Thyroid gland (tissue), 4 donors: ENCODE data around the gene GPSM3. TPM values are rescaled to one million over a fixed set of nuclear protein-coding genes. Genes with fewer than 3 reads are reported as not detected.
A peak's percentile ranks its signal among the peaks of the same experiment; 100 is the strongest.

Source experiments
- DNase-seq, 2 donors: peaks; one replicate each; pipeline ENCODE4 v3.0.0-alpha.2; 2019
- H3K27ac ChIP-seq, 3 donors: fragments of 200-600 bp; sonication (generic); 1 replicate in 2 of 3; 2 replicates in 1 of 3; pipeline ENCODE4 v1.5.1; 2016 to 2019; ENCODE audit warnings: mild to moderate bottlenecking in 1 of 3, moderate library complexity in 1 of 3
- H3K27me3 ChIP-seq: fragments of 200-600 bp; sonication (generic); one replicate; pipeline ENCODE4 v1.5.1; 2019
- H3K36me3 ChIP-seq, 2 donors: fragments of 200-600 bp; sonication (generic); one replicate each; pipeline ENCODE4 v1.5.1; 2016 to 2019
- H3K4me1 ChIP-seq, 2 donors: fragments of 200-600 bp; sonication (generic); one replicate each; pipeline ENCODE4 v1.5.1; 2017 to 2019
- H3K4me3 ChIP-seq, 3 donors: fragments of 200-600 bp; sonication (generic); replicated peaks in 1 of 3; 1 replicate in 2 of 3; 2 replicates in 1 of 3; pipeline ENCODE4 v1.5.1; 2016; ENCODE audit warnings: mild to moderate bottlenecking in 1 of 3
- H3K9me3 ChIP-seq: fragments of 200-600 bp; sonication (generic); one replicate; pipeline ENCODE4 v1.5.1; 2017
- POLR2A ChIP-seq, 2 donors: fragments of 450-650 bp; IDR thresholded peaks; one replicate each; pipeline ENCODE4 v1.6.1; 2017; ENCODE audit warnings: antibody characterized with exemption in 2 of 2, mild to moderate bottlenecking in 2 of 2, moderate library complexity in 1 of 2
- WGBS, 2 donors: methylation state at CpG; one replicate each; pipeline ENCODE4 v1.1.5; 2017; 5-methylcytosine and 5-hydroxymethylcytosine counted together
- intact Hi-C: fragments of 100-400 bp; cut with DNase I; formaldehyde crosslinking; loops from one replicate; pipeline ENCODE4 v1.15.1; 2023
- total RNA-seq, 4 donors: library from RNA; depleted of rRNA; stranded (reverse); fragments of >200 nt; gene quantifications; one replicate each; pipeline ENCODE4 v1.2.3, GENCODE V29; 2016
- TF ChIP-seq, protein P1 (sequence below), 6 experiments: fragments of 200-600 bp in 3 of 6; fragments of 450-650 bp in 3 of 6; sonication (generic) in 3 of 6; IDR thresholded peaks; one replicate each; pipeline ENCODE4 v1.5.1; 2016 to 2019; ENCODE audit warnings: antibody characterized with exemption in 6 of 6, mild to moderate bottlenecking in 2 of 6, inconsistent platforms in 1 of 6, moderate library complexity in 1 of 6

The GPSM3 gene
- total RNA-seq, 4 donors from 2014 or later: 4.2 to 6.5 (median 5.5) TPM

DNA sequence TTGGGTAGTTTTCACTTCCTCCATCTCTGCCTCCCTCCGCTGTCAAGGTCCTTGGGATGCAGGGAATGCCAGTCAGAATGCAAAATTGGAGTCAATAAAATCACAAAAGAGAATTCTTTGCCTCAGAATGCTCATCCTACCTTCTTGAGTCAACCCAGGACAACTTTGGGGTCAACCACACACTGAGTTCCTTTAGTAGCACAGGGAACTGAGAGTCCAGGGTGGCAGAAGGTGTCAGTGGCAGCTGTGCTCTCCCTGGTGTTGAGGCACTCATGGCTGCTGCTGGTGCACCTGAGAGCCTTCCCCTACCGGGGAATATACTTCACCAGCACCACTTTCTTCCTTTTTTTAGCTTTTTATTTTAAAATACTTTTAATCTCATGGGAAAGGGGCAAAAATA, 32.3 kb upstream of the GPSM3 start:
- no peaks in the 10 kb centered on the region for H3K27me3 ChIP-seq
- 55 to 87% methylated on average over 2 of the region's 2 CpGs for WGBS, 2 donors
- TF ChIP-seq, protein P1, sequence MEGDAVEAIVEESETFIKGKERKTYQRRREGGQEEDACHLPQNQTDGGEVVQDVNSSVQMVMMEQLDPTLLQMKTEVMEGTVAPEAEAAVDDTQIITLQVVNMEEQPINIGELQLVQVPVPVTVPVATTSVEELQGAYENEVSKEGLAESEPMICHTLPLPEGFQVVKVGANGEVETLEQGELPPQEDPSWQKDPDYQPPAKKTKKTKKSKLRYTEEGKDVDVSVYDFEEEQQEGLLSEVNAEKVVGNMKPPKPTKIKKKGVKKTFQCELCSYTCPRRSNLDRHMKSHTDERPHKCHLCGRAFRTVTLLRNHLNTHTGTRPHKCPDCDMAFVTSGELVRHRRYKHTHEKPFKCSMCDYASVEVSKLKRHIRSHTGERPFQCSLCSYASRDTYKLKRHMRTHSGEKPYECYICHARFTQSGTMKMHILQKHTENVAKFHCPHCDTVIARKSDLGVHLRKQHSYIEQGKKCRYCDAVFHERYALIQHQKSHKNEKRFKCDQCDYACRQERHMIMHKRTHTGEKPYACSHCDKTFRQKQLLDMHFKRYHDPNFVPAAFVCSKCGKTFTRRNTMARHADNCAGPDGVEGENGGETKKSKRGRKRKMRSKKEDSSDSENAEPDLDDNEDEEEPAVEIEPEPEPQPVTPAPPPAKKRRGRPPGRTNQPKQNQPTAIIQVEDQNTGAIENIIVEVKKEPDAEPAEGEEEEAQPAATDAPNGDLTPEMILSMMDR (IDR thresholded peaks at IDR 0.05): no peak
- TF ChIP-seq POLR2A (IDR thresholded peaks at IDR 0.05): no peak
- H3K4me1 ChIP-seq: no peaks in the 10 kb centered on the region
- intact Hi-C loops: no loop called here
- H3K9me3 ChIP-seq: no peaks in the 10 kb centered on the region
- H3K27ac ChIP-seq: no peak overlapping the region
- no peak overlapping the region for H3K4me3 ChIP-seq
- no peaks in the 10 kb centered on the region for H3K36me3 ChIP-seq
- DNase-seq: no peak

DNA sequence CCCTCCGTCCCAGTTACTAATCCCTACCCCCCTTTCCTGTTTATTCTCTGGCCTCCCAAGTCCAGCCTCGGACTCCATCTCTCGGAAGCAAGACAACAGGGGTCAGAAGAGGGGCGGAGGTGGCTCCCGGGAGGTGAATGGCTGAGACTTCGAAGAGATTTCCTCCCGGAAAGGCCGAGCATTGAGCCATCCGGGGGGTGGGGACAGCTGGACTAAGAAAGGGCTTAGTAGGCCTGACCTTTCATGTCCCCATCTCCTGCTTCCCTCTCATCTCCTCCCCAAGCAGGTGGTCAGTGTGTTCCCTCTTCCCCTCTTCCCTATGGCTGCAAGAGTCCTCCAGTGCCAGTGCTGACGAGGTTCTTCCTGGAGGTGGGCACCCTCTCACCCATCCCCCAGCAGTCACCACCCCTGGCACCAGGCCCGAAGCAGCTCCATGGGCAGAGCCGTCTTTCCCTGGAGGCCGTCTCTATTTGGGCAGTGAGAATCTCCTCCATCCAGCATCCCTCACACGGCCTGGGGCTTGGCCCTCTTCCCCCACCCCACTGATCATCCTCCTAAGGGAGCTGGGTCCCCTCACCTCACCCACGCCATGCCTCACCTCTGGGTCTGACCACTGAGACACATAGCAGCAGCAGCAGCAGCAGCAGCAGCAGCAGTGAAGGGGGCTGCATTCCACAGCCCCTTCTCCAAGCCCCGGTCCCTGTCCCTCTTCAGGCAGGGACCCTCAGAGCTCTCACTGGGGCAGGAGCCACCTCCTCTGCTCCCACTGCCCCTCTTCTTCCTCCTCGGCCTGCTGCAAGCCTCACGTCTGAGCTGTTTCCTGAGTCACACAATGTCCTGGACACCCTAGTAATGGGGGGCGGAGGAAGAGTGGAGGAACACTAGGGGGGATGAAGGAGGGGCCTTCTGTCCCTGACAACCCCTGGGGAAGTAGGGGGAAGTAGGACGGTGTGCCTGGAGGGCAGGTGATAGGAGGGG, 31.1 kb upstream of the GPSM3 start, which contains the start of gene NOTCH4:
TSS of gene NOTCH4 (minus strand) at position 810 of the 978 bp plus-strand sequence. CDS start at position 671, 139 bp downstream.
- no peaks in the 10 kb centered on the region for H3K4me1 ChIP-seq
- TF ChIP-seq POLR2A (IDR thresholded peaks at IDR 0.05): peak in 1 of 2 donors; percentile 13
- TF ChIP-seq, protein P1 (IDR thresholded peaks at IDR 0.05): no peak
- no peak for DNase-seq
- 56 to 59% methylated on average over 19 to 20 of the region's 20 CpGs for WGBS, 2 donors
- H3K27me3 ChIP-seq: no peaks in the 10 kb centered on the region
- no peak within 1 kb of the TSS for H3K4me3 ChIP-seq
- H3K27ac ChIP-seq: peak within 1 kb of the TSS in 2 of 3 donors; percentile 30 to 33
- no peaks in the 10 kb centered on the region for H3K36me3 ChIP-seq
- no peaks in the 10 kb centered on the region for H3K9me3 ChIP-seq
- intact Hi-C loops: no loop called here

DNA sequence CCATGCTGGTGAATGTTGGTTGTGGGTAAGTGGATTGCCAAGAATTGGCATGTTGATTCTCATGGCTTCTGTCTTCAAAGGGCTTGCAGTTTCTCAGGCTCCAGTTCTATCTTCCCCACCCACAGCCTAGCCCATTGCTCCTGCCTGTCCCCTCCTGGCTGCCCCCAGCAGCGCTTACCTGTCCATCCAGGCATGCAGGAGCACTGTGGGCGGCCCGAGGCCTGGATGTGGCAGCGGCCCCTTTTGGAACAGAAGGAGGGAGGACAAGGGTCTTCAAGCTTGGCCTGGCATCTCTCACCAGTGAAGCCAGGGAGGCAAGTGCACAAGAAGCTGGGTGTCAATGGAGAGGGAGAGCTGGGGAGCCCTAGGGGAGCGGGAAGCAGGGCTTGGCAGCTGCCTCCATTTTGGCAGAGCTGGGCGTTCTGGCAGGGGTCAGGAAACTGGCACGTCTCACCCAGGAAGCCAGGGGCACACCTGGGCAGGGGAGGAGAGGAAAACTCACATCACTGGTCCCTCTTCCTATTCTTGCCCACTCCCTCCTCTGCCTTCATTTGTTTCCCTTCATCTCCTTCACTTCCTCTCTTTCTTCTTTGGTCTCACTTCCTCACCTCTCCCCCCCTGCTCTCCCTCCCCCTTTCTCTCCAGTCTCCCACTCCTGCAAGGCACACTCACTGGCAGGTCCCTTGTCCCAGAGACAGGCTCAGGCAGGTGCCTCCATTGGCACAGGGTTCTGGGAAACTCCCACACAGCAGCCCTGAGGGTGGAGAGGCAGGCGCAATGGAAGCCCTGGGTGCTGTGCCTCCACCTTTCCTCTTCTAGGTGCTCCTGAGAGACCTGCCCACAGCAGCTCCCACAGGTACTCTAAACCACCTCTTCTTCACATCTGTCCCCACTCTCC, 30.1 kb upstream of the GPSM3 start:
- WGBS, 2 donors: 75 to 90% methylated on average over 8 of the region's 8 CpGs
- H3K36me3 ChIP-seq: no peaks in the 10 kb centered on the region
- TF ChIP-seq, protein P1 (IDR thresholded peaks at IDR 0.05): no peak
- no peak for TF ChIP-seq POLR2A (IDR thresholded peaks at IDR 0.05)

DNA sequence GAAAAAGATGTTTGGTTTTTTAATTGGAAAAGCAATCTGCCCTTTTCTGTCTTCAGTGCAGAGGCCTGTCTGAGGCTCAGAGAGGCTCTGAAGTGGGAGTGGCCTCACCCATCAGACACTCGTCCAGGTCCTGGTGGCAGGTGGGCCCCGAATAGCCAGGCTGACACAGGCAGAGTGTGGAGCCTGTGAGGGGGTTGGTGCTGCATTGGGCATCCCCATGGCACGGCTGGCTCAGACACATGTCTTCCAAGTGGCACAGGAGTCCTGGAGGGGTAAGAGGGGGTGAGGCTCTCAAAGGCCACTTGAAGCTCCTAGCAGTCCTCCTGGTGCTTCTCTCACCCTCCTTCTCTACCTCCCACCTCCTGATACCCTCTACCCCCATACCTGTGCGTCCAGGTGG, 27.6 kb upstream of the GPSM3 start:
- Histone ChIP-seq H3K27ac (no peak overlapping the region), H3K27me3 (no peaks in the 10 kb centered on the region), H3K9me3 (no peaks in the 10 kb centered on the region), H3K4me1 (no peaks in the 10 kb centered on the region), H3K4me3 (no peak overlapping the region), H3K36me3 (no peaks in the 10 kb centered on the region)
- no peak for DNase-seq
- TF ChIP-seq, protein P1 (IDR thresholded peaks at IDR 0.05): no peak
- no peak for TF ChIP-seq POLR2A (IDR thresholded peaks at IDR 0.05)
- intact Hi-C loops: no loop called here
- WGBS, 2 donors: 44 to 51% methylated on average over 3 to 4 of the region's 4 CpGs

More for the DNA sequence above, 30.1 kb upstream of the GPSM3 start:
- intact Hi-C loops: no loop called here
- Histone ChIP-seq H3K9me3 (no peaks in the 10 kb centered on the region), H3K4me3 (no peak overlapping the region), H3K27ac (no peak overlapping the region), H3K27me3 (no peaks in the 10 kb centered on the region), H3K4me1 (no peaks in the 10 kb centered on the region)
- DNase-seq: no peak
